ENCODE results near the gene TDRD10.
"Not testable (repeated sequence)": the region's sequence is repeated elsewhere in the genome, so short reads cannot be mapped to it uniquely, and the experiment has no call there.

TDRD10 gene

DNA sequence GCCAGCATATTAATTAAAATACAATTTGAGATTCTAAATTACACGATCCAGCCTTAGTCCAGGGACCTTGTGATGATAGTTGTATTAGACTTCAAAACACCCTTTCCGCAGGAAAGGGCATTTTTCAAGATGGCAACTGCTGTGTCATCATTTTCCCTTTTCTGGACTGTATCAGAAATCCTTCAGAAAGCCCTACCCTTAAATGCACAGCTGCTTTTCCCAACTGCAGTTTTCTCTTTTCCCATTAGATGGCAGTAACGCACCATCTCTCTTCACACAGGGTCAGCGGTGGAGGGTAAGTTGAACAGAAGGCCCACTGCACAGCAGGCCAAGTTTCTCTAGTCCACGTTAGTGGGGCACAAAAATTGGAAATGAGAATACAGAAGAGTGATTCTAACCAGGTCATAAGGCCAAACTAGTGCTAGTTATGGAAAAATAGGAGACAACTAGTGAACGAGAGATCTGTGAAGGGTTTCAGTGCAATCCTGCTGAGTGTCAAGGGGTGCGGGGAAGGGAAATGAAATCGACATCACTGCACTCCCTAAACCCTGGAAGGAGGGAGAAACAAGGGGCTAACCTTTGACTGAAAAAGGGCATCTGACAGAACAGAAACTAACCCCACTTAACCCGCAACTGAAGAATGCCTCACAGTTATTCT lies 22.1 kb upstream of the TDRD10 start:
- DNase-seq = no peak

GRCh38 chr1:154481053-154481452 lies 21.0 kb upstream of the TDRD10 start:
- no peak for DNase-seq

- DNase-seq = no peak
These were observed 17.8 kb upstream of the TDRD10 start for GRCh38 chr1:154483941-154484803.

DNA sequence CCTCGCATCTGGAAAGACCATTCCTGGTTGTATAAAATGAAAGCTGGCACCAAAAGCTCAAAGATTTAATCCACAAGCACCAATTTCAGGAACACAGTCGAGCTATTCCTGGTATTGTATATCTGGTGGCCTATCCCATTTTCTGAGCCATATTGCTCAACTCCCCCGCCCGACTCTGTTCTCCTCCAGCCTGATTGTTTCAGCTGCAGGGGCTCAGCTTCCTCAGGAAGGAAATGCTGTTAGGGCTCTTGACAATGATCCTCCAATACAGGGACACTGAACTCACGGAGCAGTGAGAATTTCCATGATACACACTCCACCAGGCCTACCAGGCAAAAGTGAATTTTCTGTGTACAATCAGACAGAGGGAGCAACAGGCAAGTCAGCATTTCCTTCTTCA lies 16.9 kb upstream of the TDRD10 start:
- no peak for DNase-seq

GRCh38 chr1:154485910-154486496 lies 16.0 kb upstream of the TDRD10 start:
- no peak for DNase-seq

- DNase-seq = not testable (repeated sequence)
These were observed 15.3 kb upstream of the TDRD10 start for GRCh38 chr1:154486756-154487155.

DNA sequence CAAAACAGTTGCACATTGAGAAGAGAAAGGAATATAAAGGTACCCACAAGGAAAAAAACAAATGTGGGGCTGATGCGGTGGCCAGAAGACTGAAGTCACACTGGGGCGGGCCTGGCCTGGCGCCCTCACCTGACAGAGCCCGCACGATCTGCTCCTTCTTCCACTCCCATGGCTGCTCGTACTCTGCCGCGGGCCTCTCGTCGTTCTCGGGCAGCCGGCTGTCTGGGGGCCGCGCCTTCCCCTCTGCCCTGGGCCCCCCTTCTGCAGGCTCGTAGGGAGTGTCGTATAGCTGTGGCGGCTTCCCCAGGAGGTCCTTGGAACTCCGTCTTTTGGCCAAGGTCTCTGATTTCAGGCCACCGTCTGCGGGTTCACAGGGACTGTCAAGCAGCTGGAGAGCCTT lies 13.1 kb upstream of the TDRD10 start:
- no peak for DNase-seq

- DNase-seq = no peak
These were observed 12.2 kb upstream of the TDRD10 start for GRCh38 chr1:154489695-154490274.

DNA sequence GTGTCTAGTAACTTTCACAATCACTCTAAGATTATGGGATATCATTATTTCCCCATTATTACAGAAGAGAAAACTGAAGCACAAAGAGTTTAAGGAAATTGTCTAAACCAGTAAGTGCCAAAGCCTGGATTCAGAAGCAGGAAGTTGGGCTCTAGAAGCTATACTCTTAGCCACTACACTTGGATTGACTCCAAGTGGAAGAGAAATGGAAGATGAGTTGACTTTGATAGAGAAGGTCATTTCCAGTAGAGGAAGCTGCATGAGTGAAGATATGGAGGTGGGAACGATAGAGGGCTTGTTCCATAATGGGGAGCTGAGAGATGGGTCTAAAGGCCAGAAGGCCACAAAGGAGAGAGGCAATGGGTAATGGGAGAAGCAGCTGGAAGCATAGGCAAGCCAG lies 11.7 kb upstream of the TDRD10 start:
- no peak for DNase-seq

GRCh38 chr1:154492115-154492514 lies 9.9 kb upstream of the TDRD10 start:
- no peak for DNase-seq

GRCh38 chr1:154493276-154493675 lies 8.7 kb upstream of the TDRD10 start:
- no peak for DNase-seq

GRCh38 chr1:154495496-154496273 lies 6.3 kb upstream of the TDRD10 start:
- DNase-seq = no peak

- DNase-seq = no peak
These were observed 5.6 kb upstream of the TDRD10 start for GRCh38 chr1:154496383-154496782.

DNA sequence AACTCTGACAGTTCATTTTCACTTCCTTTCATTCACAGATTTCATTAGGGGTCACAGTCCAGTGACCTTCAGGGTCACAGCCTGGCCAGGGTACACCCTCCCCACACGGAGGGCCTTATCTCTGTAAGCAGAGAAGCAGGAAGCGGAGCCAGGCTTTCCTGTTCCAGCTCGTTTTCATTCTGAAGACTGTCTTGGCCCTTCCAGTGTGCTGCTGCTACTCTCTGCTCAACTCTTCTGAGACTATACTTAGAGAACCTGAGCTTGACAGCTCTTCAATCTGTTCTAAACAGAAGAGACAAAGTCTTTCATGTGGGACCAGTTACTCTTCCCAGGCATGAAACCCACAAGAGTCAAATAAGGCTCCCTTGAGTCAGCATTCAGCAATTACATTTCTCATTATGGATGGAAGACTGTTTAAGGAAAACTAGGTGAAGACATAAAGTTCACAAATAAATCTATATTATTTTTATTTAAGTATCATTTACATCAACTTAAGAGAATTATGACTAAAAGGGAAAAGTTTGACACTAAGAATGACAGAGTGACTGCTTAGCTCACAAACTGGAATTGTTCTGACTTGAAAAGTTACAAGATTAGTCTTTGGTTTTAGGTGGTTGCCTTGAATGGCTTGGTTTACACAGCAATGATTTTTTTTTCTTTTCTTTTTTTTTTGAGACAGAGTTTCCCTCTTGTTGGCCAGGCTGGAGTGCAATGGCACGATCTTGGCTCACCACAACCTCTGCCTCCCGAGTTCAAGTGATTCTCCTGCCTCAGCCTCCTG lies 4.8 kb upstream of the TDRD10 start:
- no peak for DNase-seq

- DNase-seq = no peak
These were observed 2.6 kb upstream of the TDRD10 start for GRCh38 chr1:154499446-154499845.

GRCh38 chr1:154500533-154500932 lies 1.5 kb upstream of the TDRD10 start:
- no peak for DNase-seq

- no peak for DNase-seq
These were observed 475 bp upstream of the TDRD10 start for GRCh38 chr1:154501423-154502065.

GRCh38 chr1:154502744-154503115 lies 711 bp downstream of the TDRD10 start:
- no peak for DNase-seq

- DNase-seq = no peak
These were observed 1.9 kb downstream of the TDRD10 start for GRCh38 chr1:154503898-154504297.

DNA sequence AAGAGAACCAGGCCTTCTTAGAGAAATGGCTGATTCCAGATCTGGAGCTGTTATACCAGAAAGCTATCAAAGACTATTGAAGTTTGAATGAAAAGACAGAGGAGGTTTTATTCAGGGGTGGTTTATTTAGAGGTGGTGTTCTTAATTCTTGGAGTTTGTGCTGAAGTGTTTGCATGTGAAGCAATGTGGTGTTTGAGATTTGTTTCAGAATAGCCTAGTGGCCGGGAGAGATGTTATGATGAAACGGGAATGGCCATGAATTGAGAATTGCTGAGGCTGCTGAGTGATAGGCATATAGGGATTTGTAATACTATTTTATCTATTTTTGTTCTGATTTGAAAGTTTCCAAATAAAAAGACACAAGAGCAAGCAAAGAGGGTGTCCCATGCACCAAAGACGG lies 10.7 kb downstream of the TDRD10 start:
- DNase-seq = no peak

- no peak for DNase-seq
These were observed 12.1 kb downstream of the TDRD10 start for GRCh38 chr1:154514066-154514553.
